GM19099 (cell line): ENCODE data around the gene PLA2G4E.

ENCODE experiments used
- POLR2A ChIP-seq: IDR thresholded peaks from 3 replicates; pipeline ENCODE4 v1.6.1; 2011; ENCODE audit warnings: low read depth; ENCODE audit not compliant: insufficient read length; ENCODE audit errors: extremely low read depth

PLA2G4E gene

GRCh38 chr15:41994772-41995475 is 25.9 kb downstream of the PLA2G4E start:
- TF ChIP-seq POLR2A: no peak

- no peak for TF ChIP-seq POLR2A
Observed at GRCh38 chr15:41994171-41994650, 26.6 kb downstream of the PLA2G4E start.

- no peak for TF ChIP-seq POLR2A
Observed at GRCh38 chr15:41993472-41994170, 27.2 kb downstream of the PLA2G4E start.

DNA sequence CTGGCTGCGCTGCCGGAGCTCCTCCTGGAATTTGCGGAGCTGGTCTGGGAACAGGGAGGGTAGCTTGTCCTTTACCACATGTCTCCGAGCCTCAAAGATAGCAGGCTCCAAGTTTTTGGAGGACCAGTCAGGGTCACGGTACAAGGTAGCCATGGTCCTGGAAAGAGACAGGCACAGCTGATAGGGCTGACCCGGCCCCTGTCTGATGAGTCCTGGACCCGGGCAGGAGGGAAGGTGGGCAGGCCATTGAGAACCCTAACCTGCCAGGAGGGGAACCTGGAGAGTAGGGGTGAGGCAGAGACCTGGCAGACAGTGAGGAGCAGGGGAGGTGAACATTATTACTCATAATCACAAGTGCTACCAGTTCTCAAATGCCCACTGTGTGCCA is 28.0 kb downstream of the PLA2G4E start:
- TF ChIP-seq POLR2A: no peak

DNA sequence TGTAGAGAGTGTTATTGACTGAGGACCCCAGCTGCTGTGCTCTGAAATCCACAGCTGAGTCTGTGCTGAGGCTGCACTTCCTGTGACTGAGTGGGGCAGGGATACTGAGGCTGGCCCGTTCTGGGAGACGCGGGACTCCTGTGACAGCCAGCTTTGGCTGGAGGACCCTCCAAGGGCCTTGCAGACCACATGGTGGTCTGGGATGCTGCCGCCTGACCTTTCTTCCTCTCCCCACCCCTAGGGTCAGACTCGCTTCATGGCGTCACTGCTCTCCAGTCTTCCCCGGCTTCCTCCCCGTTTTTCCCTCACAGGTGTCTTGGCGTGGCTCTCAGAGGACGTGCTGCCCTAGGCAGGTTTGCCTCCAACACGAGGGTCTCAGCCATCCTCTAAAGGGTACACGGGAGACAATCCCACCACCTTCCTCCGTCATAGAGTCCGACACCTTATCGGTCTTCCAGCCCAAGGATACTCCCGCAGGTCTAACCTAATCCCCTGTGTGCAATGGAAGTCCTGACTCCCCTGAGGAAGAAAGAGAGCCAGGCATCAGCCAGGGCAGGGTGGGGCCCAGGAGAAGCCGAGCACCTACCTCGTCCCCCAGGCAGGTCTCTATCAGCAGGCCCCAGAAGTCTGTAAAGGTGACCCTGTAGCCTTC is 28.6 kb downstream of the PLA2G4E start:
- TF ChIP-seq POLR2A: no peak

- no peak for TF ChIP-seq POLR2A
Observed at GRCh38 chr15:41990691-41991090, 30.2 kb downstream of the PLA2G4E start.

- no peak for TF ChIP-seq POLR2A
Observed at GRCh38 chr15:41990243-41990605, 30.6 kb downstream of the PLA2G4E start.

GRCh38 chr15:41989573-41990242 is 31.1 kb downstream of the PLA2G4E start:
- TF ChIP-seq POLR2A: no peak

DNA sequence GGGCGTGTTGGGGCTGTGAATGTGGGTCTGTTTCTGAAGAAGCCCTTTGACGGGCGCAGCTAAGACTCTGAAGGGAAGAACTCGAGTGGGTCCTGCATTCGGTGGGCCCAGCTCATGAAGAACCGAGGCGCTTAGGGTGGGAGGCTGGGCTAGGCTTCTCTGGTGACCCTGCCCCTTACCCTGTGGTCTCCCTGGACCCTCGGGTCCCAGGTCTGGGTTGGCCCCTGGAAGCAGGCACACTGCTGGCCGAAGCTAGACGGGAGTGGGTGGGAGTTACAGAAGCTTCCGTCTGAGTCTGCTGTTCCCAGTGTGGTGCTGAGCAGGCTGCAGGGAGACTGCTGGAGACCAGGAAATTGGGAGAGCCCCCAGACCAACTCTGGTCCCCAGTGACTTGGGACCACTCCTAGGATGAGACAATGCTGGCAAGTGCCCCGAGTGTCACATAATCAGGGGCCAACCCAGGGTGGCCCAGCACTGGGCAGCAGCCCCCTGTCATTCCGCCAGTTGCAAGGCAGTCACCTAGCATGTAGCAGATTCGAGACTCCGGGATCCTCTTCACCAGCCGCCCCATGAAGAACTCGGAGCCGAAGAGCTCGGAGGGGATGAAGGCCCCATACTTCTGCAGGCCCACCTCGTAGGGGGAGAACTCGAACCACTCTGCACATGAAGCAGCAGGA is 31.8 kb downstream of the PLA2G4E start:
- no peak for TF ChIP-seq POLR2A

DNA sequence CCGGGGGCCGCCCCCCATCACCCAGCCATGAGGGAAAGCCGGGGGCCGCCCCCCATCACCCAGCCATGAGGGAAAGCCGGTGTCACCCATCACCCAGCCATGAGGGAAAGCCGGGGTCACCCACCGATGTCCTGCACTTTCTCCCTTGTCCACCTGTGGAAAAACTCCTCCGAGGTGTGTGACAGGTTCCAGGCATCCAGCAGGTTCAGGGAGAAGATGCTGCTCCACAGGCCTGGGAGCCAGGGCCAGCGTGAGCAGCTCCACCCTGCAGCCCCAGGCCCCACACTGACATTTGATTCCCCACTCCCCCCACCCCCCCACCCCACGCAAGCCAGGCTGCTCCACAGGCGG is 32.9 kb downstream of the PLA2G4E start:
- no peak for TF ChIP-seq POLR2A

GRCh38 chr15:41987246-41987924 is 33.5 kb downstream of the PLA2G4E start:
- no peak for TF ChIP-seq POLR2A

DNA sequence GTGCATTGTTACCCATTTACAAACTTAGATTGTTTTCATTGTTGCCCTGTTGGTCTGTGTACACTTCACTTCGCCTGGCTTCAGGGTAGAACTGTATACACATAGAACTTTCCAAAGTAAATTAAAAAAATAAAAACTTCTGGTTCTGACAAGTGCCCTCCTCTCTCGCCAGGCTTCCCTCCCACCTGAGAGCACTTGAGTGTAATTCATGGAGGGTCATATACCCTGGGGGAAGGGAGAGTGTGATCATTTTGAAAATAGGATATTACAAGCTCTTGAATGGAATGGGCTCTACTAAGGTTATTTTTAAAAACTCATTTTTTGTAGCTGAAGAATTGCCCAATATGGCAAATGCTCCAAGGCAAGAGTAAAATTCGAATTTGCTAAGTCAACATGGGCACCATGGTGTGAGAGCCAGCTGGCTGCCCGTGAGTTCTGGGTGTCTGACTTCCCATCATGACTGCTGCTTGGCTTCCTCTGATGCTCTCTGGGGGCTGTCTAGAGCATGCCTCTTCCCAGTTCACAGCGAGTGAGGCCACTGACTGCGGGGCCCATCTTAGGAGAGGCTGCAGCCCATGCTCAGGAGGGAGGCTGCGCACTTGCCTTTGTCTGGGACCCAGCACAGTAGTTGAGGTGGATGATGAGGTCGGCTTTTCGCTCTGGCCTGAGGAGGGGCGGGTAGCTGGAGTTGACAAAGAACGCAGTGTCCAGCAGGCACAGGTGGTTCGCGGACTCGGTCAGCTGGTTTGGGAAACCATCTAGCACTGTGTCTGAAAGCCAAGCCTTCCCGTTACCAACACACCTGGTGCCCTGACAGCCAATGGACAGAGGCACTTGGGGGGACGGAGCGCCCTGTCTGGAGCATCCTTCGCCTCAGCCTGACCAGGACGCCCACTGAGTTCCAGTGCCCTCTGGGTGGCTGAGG is 35.3 kb downstream of the PLA2G4E start:
- TF ChIP-seq POLR2A: no peak

GRCh38 chr15:41984622-41985021 is 36.2 kb downstream of the PLA2G4E start:
- TF ChIP-seq POLR2A: no peak
